HG03575 (cell line): ENCODE measurements around the gene SLC10A7.
A peak's percentile ranks its signal among the peaks of the same experiment; 100 is the strongest.

Experiments
- ATAC-seq: cut with Tn5 transposase; IDR thresholded peaks from one replicate; pipeline ENCODE4 v1.9.1; 2021; ENCODE audit not compliant: unreplicated experiment, insufficient number of reproducible peaks, low FRiP score; ENCODE audit errors: extremely low read depth

The SLC10A7 gene

DNA sequence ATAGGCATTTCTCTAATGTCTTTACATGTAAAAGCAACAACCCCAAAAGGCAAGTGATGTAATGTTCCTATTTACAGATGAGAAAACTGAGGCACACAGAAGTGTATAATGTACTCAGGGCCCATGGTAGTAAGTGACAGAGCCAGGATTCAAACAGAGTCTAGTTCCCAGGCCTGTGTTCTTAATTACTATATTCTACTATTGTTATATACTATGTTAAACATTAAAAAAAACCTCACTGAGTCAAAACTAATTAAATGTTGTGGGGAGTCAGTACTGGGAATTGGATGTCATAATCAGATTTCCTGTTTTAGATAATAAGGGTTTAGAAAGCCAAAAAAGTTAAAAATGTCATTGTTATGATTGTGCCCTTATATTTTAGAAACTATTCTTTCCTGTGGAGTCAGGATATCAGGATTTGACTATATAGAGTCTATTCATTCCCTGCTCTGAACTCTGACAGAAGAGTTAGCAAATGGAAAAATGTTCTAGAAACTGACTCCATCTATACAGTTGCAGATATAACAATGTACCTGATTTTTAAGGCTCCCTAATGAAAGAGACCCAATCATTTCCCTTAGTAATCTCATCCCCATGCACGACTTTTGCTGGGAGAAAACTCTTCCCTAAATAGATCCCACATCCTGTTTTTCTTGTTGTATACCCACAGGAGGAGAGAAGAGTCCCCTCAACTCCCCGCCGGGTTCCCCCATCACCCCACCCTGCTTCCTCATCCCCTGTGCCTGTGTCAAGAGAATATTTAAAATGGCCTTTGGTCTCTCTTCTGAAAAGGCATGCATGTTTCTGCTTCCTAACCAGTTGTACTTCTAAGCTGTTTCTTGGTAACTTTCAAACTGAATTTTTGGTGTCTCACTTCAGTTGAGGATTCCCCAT, 237.7 kb downstream of the SLC10A7 start:
- ATAC-seq = no peak

DNA sequence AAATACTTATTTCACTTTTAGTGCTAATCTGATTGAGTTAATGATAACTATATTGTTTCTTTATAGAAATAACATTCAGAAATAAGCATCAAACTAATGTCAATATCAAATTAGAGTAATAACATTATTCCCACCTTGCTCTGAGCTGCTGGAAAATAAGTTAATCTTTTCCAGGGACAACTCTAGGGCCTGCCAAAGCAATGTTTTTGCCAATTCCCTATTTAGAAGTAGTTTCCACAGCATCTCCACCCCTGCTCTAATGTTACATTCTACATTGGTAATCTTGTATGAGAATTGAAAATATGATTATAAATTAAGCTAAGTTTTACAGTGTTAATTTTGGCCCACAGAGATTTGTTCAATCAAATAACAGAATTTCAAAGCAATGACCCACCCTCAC, 239.1 kb downstream of the SLC10A7 start:
- no peak for ATAC-seq

DNA sequence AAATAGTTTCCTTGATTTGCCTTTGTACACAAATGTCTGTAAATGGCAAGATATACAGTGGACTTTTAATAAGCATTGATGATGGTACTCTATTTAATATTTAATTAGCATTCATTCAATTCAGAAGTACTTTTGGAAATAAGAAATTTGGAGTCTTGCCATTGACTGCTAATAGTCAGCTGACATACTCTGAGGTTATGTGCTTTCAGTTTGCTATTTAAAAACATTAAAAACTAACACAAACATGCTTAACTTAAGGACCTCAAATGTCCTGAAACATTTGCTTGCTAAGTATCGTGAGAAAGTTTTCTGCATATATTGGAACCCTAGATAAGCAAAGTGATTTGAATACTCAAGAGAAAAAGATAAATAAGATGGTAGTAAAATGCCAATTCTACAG, 242.8 kb downstream of the SLC10A7 start:
- ATAC-seq = no peak

DNA sequence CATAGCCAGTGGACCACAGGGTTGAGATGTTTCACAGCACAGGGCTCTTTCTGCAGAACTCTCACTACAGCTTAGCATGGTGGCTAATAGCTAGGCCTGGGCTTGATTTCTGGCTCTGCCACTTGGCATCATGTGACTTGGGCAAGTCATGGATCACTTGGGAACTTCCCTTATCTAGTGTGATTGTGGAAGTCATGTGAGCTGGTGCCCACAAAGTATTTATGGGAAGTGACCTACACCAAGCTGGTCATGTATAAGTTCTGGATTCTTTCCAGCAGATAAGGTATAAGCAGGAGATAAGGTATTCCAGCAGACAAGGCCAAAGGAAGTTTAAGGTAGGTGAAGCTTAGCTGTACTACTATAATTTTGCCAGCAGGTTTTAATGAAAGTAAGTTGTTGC, 246.4 kb downstream of the SLC10A7 start:
- no peak for ATAC-seq

DNA sequence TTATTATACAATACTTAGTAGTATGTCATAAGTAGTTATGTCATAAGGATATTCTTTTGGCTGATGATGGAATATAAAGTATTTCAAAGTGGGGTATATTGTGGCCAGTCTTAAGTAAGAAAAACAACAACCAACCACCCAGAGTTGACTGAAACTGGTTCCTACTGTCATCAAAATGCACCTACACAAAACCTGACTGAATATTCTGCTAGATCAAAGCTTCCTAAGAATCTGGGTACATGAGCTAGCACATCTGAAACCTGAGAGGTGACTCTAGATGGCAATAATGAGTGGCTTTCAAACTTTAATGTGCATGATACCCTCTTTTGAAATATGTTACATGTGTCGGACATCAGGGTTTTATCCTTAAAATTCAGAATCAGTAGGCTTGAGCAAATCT, 247.0 kb downstream of the SLC10A7 start:
- no peak for ATAC-seq

DNA sequence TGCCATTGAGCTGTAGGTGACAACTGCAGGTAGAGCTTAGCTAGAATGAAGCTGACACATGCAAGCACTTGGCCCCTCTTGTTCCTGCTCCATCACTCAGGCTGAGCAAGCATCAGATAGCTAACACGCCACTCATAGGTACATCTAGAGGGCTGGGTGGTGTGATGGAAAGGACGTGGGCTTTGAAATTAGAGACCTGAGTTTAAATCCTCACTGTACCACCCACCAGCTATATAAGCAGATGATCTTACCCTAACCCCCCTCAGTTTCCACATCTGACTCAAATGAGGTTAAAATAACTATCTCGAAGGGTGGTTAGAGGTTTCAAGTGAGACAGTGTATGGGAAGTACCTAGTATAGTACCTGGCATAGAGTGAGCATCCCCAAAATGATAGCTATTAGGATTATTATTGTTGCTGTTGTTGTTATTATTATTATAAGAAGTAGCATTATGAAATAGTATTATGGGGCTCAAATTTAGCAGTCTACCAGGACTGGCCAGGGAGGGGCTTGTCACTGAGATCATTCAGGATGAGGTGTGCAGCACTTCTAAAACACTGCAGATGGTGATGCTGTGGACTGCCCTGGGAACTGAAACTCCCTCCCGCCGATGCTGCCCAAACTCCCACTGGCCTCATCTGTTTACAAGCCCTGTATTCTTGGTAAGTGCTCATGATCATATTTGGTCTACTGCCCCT, 248.4 kb downstream of the SLC10A7 start:
- peak; percentile 81 for ATAC-seq

DNA sequence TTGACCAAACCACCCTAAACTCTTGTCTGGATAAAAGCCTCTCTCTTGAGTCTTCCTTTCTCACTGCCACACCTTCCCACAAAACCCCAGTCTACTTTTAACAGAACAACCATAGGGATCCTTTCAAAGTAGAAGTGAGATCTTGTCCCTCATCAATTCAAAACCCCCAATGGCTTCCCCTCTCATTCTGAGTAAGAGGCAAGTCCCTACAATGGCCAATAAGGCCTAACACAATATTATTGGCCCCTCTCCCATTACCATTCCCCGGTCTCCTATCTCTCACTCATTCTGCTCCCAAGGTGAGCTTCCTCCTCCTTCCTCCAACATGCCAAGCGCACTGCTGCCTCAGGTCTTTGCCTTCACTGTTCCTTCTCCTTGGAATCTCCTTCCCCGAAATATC, 250.3 kb downstream of the SLC10A7 start:
- no peak for ATAC-seq

DNA sequence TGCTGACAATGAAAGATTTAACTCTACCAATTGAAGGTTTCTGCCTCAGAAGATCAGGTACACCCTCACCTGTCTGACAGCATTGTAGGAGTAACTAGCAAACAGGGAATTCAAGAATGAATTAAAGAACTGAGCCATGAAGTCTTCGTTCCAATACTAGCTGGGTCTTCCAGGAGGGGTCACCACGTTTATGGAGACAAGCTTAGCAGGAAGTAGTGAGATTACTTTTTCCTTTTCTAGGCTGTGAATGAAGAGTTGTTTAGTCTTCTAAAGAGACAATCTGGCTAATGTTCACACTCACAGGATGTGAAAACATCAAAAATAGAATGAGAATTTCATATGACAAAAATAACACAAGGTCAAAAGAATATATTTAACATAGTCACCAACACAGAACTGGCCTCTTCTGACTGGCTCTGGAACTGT, 252.5 kb downstream of the SLC10A7 start:
- peak; percentile 35 for ATAC-seq

DNA sequence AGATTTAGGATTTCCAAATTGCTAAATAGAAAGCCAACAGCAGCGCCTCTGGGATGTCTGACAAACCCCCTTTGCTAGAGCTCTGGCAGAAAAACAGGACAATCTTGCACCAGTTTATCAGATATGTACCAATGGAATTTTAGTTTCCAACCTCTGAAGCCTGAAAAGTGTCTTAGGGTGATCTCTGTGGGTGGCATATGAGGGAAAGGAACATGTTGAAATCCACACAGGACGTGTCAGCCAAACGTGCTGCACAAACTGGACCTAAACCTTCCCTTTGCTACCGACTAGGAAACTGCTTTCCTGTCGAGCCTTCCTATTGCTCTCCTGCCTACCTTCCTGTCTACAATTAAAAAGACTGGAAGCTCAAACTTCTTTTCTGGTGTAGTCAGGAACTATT, 253.9 kb downstream of the SLC10A7 start:
- no peak for ATAC-seq

DNA sequence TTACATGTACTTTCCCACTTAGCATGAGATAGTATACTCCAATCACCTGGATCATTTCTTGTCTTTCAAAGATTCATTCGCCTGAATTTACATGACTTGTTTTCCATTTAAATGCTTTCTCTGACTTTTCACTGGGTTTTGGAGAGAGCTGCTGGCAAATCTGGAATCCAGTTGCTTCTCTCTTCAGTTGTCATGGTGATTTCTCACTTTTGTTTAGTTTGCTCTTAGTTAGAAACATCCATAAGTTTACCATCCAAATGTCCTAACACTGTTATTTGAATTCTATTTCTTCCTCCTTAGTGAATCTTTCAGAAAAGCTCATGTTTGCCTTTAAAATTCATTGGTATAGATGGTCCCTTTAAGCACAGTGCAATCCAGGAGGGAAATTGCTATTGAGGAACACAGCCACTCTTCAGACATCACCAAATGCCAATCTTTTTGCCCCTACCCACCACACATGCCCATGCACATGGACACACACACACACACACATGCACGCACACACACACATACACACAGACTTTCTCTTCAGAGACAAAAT, 255.7 kb downstream of the SLC10A7 start:
- no peak for ATAC-seq

DNA sequence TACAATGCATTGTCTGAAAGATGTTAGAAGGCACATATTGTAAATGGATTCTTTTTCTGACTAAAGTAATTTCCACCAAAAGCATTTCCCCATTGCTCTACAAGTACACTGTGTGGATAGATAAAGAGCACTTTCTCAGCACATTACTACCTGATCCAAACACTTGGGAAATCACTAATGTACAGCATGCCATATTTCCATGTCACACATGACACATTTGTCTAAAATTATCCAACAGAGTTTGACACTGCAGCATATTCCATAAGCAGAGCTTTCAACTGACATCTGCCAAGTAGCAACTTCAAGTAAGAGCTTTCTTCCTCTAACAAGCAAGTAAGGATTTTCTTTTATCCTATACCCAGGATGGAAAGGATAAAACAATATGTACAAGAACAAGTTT, 257.9 kb downstream of the SLC10A7 start:
- no peak for ATAC-seq

DNA sequence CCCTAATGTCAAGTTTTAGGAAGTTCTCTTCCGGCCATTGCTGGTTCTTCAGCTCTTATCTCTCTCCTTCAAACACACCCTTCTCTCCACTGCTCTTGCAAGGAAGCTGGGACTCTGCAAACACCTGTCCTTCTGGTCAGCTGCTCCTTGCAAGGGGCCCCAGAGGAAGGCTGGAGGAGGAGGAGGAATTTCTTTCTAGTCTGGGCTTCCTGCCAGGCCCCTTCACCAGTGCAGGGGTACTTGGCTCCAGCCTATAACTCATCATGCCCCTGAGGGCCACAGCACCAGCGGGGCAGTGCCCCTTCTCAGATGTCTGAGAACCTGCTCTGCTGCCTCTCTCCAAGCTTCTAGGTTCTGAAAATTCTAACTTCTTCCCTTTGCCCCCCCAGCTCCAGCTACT, 260.7 kb downstream of the SLC10A7 start:
- ATAC-seq = no peak

DNA sequence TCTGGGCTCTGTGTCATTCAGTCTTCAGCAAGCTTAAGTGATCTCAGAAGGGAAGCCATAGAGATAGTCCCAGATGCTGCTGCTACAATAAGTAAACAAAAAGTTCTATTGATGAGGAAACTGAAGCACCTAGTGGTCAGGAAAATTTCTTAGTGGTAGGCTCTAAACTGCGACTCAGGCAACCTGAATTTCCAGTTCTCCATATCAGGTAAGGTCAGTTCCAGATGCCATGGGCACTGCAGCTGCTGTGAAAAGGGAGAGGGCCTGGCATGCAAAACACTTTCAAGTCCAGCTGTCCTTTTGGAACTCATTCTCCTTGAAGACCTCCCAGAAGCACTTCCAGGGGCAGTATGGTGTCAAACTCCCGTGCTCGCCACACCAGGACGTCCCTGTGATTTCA, 261.2 kb downstream of the SLC10A7 start:
- ATAC-seq = no peak

DNA sequence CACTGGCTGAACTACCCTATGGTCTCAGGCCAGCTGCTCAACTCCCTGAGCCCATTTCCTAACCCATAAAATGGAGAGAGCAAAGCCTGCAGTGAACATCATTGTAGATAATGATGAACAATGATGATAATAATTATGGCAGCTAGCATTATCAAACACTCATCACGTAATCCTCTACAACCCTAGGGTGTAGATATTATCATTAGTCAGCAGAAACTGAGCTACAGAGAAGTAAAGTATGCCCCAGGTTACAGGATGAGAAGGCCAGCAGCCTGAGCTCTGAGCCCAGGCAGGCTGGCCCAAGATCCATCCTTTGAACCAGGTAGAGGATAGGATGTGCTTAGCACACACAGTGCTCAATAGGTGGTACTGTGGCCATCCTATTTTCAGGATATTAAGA, 264.2 kb downstream of the SLC10A7 start:
- no peak for ATAC-seq

DNA sequence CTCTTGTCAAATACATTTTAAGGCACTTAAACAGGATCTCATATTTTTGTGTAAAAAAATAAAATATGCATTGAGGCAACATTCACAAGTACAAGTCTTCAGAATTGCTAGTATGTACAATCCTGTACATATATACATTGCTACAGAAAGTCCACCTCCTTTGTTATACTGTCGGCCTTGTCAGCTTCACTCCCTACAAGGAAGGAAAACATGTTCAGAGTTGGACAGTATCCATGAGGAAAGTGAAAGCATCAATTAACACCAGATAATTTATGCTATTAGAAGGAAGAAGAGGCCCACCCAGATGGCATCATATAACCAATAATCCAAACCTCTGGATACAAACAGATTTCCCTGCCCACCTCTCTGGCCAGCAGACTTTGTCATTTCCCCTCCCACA, 265.4 kb downstream of the SLC10A7 start:
- no peak for ATAC-seq

DNA sequence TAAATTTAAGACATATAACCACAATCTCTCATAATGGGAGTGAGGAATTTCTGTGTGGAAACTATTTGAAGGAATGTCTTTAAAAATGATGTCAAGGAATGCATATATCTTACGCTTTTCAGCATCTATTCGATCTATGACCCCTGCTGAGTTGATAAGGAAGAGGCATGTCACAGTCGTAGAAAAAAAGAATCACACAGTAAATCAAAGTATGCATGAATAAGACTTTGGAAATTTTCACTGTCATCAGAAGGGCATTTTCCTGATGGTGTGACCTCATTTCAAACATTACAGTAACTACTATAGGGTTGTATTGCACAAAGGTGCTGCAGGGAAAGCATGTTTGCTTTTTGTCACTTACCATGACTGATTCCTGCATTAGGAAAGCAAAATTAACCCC, 265.9 kb downstream of the SLC10A7 start:
- no peak for ATAC-seq

DNA sequence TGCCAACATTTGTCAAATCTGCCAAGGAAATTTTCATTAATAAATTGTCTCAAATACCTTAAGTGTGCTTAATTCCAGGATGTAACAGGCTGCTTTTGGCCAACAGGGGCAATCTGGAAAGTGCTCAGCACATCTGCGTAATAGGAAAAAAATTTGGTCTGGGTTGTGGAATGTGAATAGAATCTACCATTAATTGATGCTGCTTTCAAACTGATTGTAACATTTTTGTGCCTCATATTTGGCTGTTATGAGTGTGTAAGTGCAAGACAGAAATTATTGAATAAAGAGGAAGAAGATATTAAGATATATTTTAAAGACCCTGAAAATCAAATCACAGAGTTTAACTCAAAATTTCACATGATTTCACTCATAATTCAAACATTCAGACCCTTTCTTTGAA, 266.3 kb downstream of the SLC10A7 start:
- no peak for ATAC-seq

DNA sequence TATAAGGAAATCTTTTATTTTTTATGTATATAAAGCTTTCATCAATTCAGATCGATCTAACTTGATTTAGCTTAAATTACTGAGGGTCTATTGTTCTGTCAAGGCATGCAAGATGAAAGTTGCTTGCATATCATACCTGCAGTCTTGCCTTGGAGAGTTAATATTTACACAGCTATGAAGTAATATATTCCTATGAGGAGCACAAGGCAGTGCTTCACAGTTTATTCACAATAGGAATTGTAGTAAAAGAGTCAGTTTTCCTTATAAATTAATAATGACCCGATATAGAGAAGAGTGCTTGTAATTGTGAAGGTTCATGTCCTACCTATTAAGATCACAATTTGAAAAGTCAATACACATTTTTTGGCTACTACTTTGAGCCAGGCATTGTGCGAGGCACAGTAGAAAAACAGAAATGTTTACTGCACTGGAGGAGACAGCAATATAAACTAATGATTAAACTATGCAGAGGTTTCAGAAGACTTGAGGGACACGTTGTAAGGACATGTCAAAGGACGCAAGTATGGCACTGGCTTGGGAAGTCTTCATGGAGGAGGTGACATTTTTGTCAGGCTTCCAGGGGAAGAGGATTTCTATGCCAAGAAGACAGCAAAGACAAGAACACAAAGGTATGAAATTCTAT, 268.6 kb downstream of the SLC10A7 start:
- ATAC-seq = no peak

DNA sequence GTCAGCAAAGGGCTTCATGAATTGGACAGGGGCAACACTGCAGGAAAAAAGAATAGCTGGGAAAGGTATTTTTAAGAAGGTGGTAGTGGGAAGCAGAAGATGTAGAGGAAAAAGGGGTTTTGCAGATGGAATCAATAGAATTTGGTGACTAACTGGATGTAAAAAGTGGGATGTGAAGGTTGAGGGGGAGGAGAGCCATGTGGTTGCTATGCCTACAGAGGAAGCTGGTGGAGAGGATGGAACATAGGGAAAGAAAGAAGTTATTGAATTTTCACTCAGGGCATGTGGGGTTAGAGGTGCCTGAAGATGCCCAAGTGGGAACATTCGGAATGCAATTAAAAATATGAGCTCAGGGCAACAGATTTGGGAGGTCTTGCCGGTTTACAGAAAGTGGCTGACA, 274.4 kb downstream of the SLC10A7 start:
- ATAC-seq = no peak

DNA sequence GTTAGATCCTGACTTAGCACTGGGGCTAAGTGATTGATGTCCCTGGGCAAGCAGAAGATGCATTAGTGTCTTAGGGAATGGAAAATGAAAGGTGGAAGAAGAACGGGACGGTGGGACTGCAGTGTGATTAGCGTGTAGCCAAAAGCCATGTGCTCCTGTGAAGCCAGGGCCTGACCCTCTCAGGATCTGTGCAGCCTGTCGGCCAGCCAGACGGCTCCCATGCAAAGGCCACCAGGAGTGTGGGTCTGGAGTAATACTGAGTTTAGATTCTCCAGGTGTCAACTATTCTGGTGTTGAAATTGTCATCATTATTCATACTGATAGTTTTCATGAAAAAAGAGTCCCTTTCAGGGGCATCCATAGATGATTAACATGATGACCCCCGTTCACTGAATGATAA, 275.4 kb downstream of the SLC10A7 start:
- no peak for ATAC-seq
